Omental fat pad (tissue), 4 donors: ENCODE measurements around the gene CELSR1. TPM values are rescaled to one million over a fixed set of nuclear protein-coding genes. Genes with fewer than 3 reads are reported as not detected.

Source experiments
- ATAC-seq: fragments of 150-250 bp; one replicate; pipeline ENCODE4 v1.9.1; 2016; ENCODE audit warnings: mild to moderate bottlenecking, moderate library complexity; ENCODE audit not compliant: low FRiP score
- DNase-seq: peaks from one replicate; pipeline ENCODE4 v3.0.0-alpha.2; 2019; ENCODE audit warnings: low spot score
- CTCF ChIP-seq, 3 donors: fragments of 450-650 bp; IDR thresholded peaks; one replicate each; pipeline ENCODE4 v1.5.1; 2016 to 2017; ENCODE audit warnings: antibody characterized with exemption in 3 of 3, mild to moderate bottlenecking in 3 of 3, moderate library complexity in 2 of 3
- total RNA-seq, 4 donors: library from RNA; depleted of rRNA; stranded (reverse); fragments of >200 nt; gene quantifications; one replicate each; pipeline ENCODE4 v1.1.0, GENCODE V29; 2016

CELSR1 gene
- total RNA-seq, 4 donors from 2014 or later = 1.3 to 5.9 (median 2.7) TPM

- ATAC-seq (no peak), DNase-seq (no peak)
- no peak for TF ChIP-seq CTCF (IDR thresholded peaks at IDR 0.05)
Observed at GRCh38 chr22:46368871-46369715, 168.3 kb downstream of the CELSR1 start.

- TF ChIP-seq CTCF (IDR thresholded peaks at IDR 0.05) = no peak
- DNase-seq (no peak), ATAC-seq (no peak)
Observed at GRCh38 chr22:46368422-46368821, 169.0 kb downstream of the CELSR1 start.

GRCh38 chr22:46367707-46368191, 169.7 kb downstream of the CELSR1 start:
- ATAC-seq = peak; percentile 34
- no peak for TF ChIP-seq CTCF (IDR thresholded peaks at IDR 0.05)
- DNase-seq = peak; percentile 74

GRCh38 chr22:46366801-46367706, 170.4 kb downstream of the CELSR1 start:
- DNase-seq (no peak), ATAC-seq (peak; percentile 19)
- no peak for TF ChIP-seq CTCF (IDR thresholded peaks at IDR 0.05)

- no peak for TF ChIP-seq CTCF (IDR thresholded peaks at IDR 0.05)
- DNase-seq = no peak
- ATAC-seq = no peak
Observed at GRCh38 chr22:46366327-46366731, 171.1 kb downstream of the CELSR1 start.

GRCh38 chr22:46365166-46365624, 172.2 kb downstream of the CELSR1 start:
- ATAC-seq (no peak), DNase-seq (no peak)
- TF ChIP-seq CTCF (IDR thresholded peaks at IDR 0.05) = no peak
